ENCODE measurements around the gene KIF3A.

The KIF3A gene

DNA sequence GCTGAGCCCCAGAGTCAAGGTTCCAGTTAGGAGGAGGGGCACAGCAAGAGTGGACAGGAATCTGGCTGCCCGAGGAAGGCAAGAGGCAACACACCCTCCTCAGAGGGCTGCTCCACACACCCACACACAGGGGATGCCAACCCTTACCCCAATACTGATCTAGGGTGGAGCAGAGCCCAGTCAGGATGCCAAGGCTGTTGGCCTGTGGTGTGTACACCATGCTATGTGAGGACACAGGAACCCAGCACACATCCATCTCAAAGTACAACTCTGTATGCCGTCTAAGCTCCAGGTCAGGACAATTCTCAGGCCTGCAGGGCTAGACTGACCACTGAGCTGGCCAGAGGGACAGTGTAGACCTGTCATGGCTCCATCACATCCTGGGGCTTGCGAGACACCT lies 37.1 kb upstream of the KIF3A start:
- Histone ChIP-seq H3K27me3 (ENCODE audit: insufficient read depth, low read length, poor library complexity, severe bottlenecking) (no peaks in the 10 kb centered on the region), H3K4me1 (ENCODE audit: insufficient read depth, low read length, poor library complexity, severe bottlenecking) (no peaks in the 10 kb centered on the region), H3K36me3 (ENCODE audit: insufficient read depth, low read length) (no peaks in the 10 kb centered on the region), H3F3A (ENCODE audit: low read depth) (no peaks in the 10 kb centered on the region), H3K79me2 (ENCODE audit: insufficient read depth, low read length) (no peaks in the 10 kb centered on the region), H3K9me2 (replicated peaks; ENCODE audit: low read depth, low read length) (no peaks in the 10 kb centered on the region), H2AFZ (ENCODE audit: low read length) (no peak overlapping the region), H4K20me1 (ENCODE audit: insufficient read depth, low read length, poor library complexity, severe bottlenecking) (no peaks in the 10 kb centered on the region), H3K9ac (ENCODE audit: low read depth, low read length, poor library complexity, severe bottlenecking) (no peak overlapping the region), H3K4me2 (ENCODE audit: low read depth, low read length, poor library complexity, severe bottlenecking) (no peak overlapping the region), H3K4me3 (ENCODE audit: low read length, poor library complexity, severe bottlenecking) (no peak overlapping the region), H3K9me3 (ENCODE audit: insufficient read depth, low read depth, low read length) (no peaks in the 10 kb centered on the region)
- no peak for TF ChIP-seq EZH2phosphoT487 (IDR thresholded peaks at IDR 0.05; ENCODE audit: borderline replicate concordance)
- TF ChIP-seq, protein P1, sequence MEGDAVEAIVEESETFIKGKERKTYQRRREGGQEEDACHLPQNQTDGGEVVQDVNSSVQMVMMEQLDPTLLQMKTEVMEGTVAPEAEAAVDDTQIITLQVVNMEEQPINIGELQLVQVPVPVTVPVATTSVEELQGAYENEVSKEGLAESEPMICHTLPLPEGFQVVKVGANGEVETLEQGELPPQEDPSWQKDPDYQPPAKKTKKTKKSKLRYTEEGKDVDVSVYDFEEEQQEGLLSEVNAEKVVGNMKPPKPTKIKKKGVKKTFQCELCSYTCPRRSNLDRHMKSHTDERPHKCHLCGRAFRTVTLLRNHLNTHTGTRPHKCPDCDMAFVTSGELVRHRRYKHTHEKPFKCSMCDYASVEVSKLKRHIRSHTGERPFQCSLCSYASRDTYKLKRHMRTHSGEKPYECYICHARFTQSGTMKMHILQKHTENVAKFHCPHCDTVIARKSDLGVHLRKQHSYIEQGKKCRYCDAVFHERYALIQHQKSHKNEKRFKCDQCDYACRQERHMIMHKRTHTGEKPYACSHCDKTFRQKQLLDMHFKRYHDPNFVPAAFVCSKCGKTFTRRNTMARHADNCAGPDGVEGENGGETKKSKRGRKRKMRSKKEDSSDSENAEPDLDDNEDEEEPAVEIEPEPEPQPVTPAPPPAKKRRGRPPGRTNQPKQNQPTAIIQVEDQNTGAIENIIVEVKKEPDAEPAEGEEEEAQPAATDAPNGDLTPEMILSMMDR (conservative IDR thresholded peaks at IDR 0.05; ENCODE audit: low read length), result no peak

DNA sequence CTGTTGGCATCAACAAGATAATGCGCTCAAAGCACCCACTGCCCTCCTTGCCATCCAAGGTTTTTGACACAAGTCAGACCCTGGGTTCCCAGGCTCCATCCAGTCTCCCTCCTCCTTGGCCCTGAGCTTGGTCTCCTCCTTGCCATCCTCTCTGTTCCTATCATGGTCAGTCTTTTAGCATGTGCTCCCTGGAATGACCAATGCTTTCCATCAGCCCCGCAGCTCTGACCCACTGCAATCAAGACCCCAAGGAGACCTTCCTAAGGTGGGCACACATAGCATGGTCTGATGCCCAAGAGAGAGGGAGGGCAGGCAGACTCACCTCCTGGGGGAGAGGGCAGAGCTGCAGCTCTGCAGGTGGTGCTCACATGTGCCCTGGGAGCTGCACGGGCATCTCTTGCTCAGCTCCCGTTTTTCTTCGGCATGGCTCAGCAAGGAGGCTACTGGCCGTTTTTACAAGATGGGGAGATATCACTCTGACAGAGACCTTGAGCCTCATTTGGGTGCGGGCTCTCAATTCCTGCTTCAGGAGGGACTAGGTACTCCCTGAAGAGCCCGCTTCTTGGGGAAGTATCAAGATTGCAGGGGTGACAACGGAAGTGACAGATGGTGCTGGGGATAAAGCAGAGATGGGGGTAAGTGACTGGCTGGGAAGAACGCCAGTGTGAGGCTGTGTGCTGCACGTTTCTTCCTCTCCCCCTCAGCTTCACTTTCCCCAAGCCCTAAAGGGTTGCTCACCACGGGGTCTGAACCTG lies 36.4 kb upstream of the KIF3A start:
- Histone ChIP-seq H3K9me2 (replicated peaks; ENCODE audit: low read depth, low read length) (no peaks in the 10 kb centered on the region), H3K9ac (ENCODE audit: low read depth, low read length, poor library complexity, severe bottlenecking) (no peak overlapping the region), H3K27me3 (ENCODE audit: insufficient read depth, low read length, poor library complexity, severe bottlenecking) (no peaks in the 10 kb centered on the region), H3F3A (ENCODE audit: low read depth) (no peaks in the 10 kb centered on the region), H3K4me2 (ENCODE audit: low read depth, low read length, poor library complexity, severe bottlenecking) (no peak overlapping the region), H3K4me1 (ENCODE audit: insufficient read depth, low read length, poor library complexity, severe bottlenecking) (no peaks in the 10 kb centered on the region), H3K9me3 (ENCODE audit: insufficient read depth, low read depth, low read length) (no peaks in the 10 kb centered on the region), H3K36me3 (ENCODE audit: insufficient read depth, low read length) (no peaks in the 10 kb centered on the region), H3K4me3 (ENCODE audit: low read length, poor library complexity, severe bottlenecking) (no peak overlapping the region), H3K79me2 (ENCODE audit: insufficient read depth, low read length) (no peaks in the 10 kb centered on the region), H4K20me1 (ENCODE audit: insufficient read depth, low read length, poor library complexity, severe bottlenecking) (no peaks in the 10 kb centered on the region), H2AFZ (ENCODE audit: low read length) (no peak overlapping the region)
- TF ChIP-seq EZH2phosphoT487 (IDR thresholded peaks at IDR 0.05; ENCODE audit: borderline replicate concordance), result no peak
- TF ChIP-seq, protein P1 (conservative IDR thresholded peaks at IDR 0.05; ENCODE audit: low read length), result no peak

DNA sequence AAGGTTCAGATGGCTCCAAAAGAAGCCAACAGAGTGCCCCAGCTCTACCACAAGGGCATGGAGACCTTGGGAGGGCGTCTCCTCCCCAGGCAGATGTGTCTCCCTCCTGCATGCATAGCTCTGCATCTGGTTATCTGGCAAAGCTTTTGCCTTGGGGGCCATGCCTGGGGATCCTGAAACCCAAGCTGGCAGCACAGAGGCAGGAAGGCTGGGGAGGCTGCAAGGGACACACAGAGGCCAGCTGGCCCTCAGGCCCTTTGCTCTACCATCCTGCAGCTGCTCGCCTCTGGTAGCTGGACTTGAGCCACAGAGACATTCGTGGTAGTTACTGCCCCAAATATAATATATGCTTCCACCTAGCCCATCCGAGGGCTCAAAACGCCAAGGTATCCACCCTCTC lies 35.8 kb upstream of the KIF3A start:
- Histone ChIP-seq H3K4me3 (ENCODE audit: low read length, poor library complexity, severe bottlenecking) (no peak overlapping the region), H3K9me2 (replicated peaks; ENCODE audit: low read depth, low read length) (no peaks in the 10 kb centered on the region), H3F3A (ENCODE audit: low read depth) (no peaks in the 10 kb centered on the region), H3K4me2 (ENCODE audit: low read depth, low read length, poor library complexity, severe bottlenecking) (no peak overlapping the region), H4K20me1 (ENCODE audit: insufficient read depth, low read length, poor library complexity, severe bottlenecking) (no peaks in the 10 kb centered on the region), H2AFZ (ENCODE audit: low read length) (no peak overlapping the region), H3K9ac (ENCODE audit: low read depth, low read length, poor library complexity, severe bottlenecking) (no peak overlapping the region), H3K4me1 (ENCODE audit: insufficient read depth, low read length, poor library complexity, severe bottlenecking) (no peaks in the 10 kb centered on the region), H3K27me3 (ENCODE audit: insufficient read depth, low read length, poor library complexity, severe bottlenecking) (no peaks in the 10 kb centered on the region), H3K79me2 (ENCODE audit: insufficient read depth, low read length) (no peaks in the 10 kb centered on the region), H3K36me3 (ENCODE audit: insufficient read depth, low read length) (no peaks in the 10 kb centered on the region), H3K9me3 (ENCODE audit: insufficient read depth, low read depth, low read length) (no peaks in the 10 kb centered on the region)
- TF ChIP-seq, protein P1 (conservative IDR thresholded peaks at IDR 0.05; ENCODE audit: low read length), result no peak
- no peak for TF ChIP-seq EZH2phosphoT487 (IDR thresholded peaks at IDR 0.05; ENCODE audit: borderline replicate concordance)
